Measurements from ENCODE around the gene SLC44A1. TPM values are rescaled to one million over a fixed set of nuclear protein-coding genes. Genes with fewer than 3 reads are reported as not detected.

SLC44A1 gene
- total RNA-seq, 1 donor from 2014 or later: 69.7 TPM

DNA sequence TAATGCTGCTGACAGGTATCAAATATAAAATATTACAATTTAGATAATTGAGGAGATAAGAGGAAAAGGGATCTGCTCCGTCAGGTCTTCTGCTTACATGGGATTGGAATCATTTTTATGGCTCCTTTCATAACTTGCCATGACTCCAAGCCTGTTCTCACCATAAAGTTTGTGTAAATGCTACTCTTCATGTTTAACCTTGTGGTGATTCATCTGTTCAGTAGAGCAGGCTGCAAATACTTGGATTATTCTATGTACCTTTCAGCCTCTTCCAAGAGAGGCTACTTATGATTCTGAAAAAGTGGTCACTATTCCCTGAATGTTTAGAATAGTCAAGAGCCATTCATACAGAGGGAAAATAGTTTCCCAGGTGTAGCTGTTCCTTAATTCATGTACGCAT, 66.9 kb downstream of the SLC44A1 start:
- peaks cover 2% of the 10 kb centered on the region for H3K27me3 Mint-ChIP-seq (ENCODE audit: unreplicated experiment)
- H3K27ac Mint-ChIP-seq (ENCODE audit: unreplicated experiment): no peak overlapping the region
- no peak overlapping the region for H3K4me3 Mint-ChIP-seq (ENCODE audit: unreplicated experiment)
- peaks cover 42% of the 10 kb centered on the region for H3K4me1 Mint-ChIP-seq (ENCODE audit: unreplicated experiment)
- TF ChIP-seq, protein P1, sequence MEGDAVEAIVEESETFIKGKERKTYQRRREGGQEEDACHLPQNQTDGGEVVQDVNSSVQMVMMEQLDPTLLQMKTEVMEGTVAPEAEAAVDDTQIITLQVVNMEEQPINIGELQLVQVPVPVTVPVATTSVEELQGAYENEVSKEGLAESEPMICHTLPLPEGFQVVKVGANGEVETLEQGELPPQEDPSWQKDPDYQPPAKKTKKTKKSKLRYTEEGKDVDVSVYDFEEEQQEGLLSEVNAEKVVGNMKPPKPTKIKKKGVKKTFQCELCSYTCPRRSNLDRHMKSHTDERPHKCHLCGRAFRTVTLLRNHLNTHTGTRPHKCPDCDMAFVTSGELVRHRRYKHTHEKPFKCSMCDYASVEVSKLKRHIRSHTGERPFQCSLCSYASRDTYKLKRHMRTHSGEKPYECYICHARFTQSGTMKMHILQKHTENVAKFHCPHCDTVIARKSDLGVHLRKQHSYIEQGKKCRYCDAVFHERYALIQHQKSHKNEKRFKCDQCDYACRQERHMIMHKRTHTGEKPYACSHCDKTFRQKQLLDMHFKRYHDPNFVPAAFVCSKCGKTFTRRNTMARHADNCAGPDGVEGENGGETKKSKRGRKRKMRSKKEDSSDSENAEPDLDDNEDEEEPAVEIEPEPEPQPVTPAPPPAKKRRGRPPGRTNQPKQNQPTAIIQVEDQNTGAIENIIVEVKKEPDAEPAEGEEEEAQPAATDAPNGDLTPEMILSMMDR (IDR thresholded peaks at IDR 0.05; ENCODE audit: unreplicated experiment): no peak
- peaks cover 8% of the 10 kb centered on the region for H3K36me3 Mint-ChIP-seq (ENCODE audit: low read depth, unreplicated experiment)
- H3K9me3 Mint-ChIP-seq (ENCODE audit: unreplicated experiment): no peaks in the 10 kb centered on the region
- no peak for DNase-seq (ENCODE audit: low spot score)

DNA sequence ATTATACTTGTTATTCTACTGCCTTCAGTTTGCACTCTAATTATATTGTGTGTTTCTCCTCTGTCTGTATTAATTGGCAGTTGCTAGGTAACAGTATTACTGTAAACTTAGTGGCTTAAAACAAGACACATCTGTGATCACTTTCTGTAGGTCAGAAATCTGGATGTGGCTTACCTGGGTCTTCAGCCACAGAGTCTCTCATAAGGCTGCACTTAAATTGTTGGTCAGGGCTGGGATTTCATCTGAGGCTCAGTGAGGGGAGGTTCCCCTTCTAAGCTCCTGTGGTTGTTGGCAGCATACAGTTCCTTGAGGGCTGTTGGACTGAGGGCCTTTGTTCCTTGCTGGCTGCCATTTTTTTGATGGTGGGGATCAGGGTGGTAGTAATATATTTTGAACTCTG, 68.8 kb downstream of the SLC44A1 start:
- Mint-ChIP-seq H3K4me1 (ENCODE audit: unreplicated experiment) (peaks cover 33% of the 10 kb centered on the region), H3K36me3 (ENCODE audit: low read depth, unreplicated experiment) (peaks cover 11% of the 10 kb centered on the region), H3K4me3 (ENCODE audit: unreplicated experiment) (no peak overlapping the region), H3K9me3 (ENCODE audit: unreplicated experiment) (no peaks in the 10 kb centered on the region), H3K27me3 (ENCODE audit: unreplicated experiment) (peaks cover 5% of the 10 kb centered on the region), H3K27ac (ENCODE audit: unreplicated experiment) (no peak overlapping the region)
- TF ChIP-seq, protein P1 (IDR thresholded peaks at IDR 0.05; ENCODE audit: unreplicated experiment): no peak
- no peak for DNase-seq (ENCODE audit: low spot score)

DNA sequence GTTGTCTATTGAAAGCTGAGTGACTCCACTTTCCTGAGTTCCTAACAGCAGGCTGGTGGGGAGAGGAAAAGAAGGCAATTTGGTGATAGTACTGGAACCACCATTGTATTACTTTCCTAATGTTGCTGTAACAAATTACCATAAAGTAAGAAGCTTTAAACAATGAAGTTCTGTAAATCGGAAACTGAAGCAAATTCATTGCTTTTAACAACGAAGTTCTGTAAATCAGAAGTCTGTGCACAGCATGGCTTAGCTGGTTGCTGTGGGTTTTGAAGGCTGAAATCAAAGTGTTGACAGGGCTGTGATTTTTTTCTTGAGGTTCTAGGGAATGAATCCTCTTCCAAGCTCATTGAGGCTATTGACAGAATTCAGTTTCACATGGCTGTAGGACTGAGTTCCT, 72.3 kb downstream of the SLC44A1 start:
- Mint-ChIP-seq H3K4me3 (ENCODE audit: unreplicated experiment) (no peak overlapping the region), H3K4me1 (ENCODE audit: unreplicated experiment) (peaks cover 13% of the 10 kb centered on the region), H3K27me3 (ENCODE audit: unreplicated experiment) (peaks cover 5% of the 10 kb centered on the region), H3K27ac (ENCODE audit: unreplicated experiment) (no peak overlapping the region), H3K9me3 (ENCODE audit: unreplicated experiment) (no peaks in the 10 kb centered on the region), H3K36me3 (ENCODE audit: low read depth, unreplicated experiment) (peaks cover 11% of the 10 kb centered on the region)
- no peak for DNase-seq (ENCODE audit: low spot score)
- TF ChIP-seq, protein P1 (IDR thresholded peaks at IDR 0.05; ENCODE audit: unreplicated experiment): no peak

DNA sequence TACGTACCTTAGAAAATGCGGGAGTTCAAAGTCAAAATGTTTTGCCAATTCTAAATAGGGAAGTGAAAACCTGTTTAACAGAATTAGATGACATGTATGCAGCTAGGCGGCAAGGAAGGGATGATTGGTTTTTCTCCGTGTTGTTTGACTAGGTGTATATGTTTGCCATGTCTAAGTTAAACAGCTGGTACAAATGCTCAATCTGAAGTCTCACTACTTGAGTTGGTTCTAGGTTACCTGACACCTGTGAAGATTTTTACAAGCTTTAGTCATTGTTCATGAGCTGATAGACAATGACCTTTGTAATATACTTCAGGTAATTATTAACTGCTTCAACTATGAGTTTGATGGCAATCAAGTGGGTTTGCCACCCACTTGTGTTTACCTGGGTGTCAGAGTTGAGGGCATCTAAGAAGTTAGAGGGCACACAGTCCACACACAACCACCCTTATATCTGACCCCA, 74.3 kb downstream of the SLC44A1 start:
- Mint-ChIP-seq H3K4me3 (ENCODE audit: unreplicated experiment) (no peak overlapping the region), H3K4me1 (ENCODE audit: unreplicated experiment) (peaks cover 3% of the 10 kb centered on the region), H3K27me3 (ENCODE audit: unreplicated experiment) (peaks cover 8% of the 10 kb centered on the region), H3K27ac (ENCODE audit: unreplicated experiment) (no peak overlapping the region), H3K36me3 (ENCODE audit: low read depth, unreplicated experiment) (peaks cover 11% of the 10 kb centered on the region), H3K9me3 (ENCODE audit: unreplicated experiment) (no peaks in the 10 kb centered on the region)
- TF ChIP-seq, protein P1 (IDR thresholded peaks at IDR 0.05; ENCODE audit: unreplicated experiment): no peak
- DNase-seq (ENCODE audit: low spot score): no peak

DNA sequence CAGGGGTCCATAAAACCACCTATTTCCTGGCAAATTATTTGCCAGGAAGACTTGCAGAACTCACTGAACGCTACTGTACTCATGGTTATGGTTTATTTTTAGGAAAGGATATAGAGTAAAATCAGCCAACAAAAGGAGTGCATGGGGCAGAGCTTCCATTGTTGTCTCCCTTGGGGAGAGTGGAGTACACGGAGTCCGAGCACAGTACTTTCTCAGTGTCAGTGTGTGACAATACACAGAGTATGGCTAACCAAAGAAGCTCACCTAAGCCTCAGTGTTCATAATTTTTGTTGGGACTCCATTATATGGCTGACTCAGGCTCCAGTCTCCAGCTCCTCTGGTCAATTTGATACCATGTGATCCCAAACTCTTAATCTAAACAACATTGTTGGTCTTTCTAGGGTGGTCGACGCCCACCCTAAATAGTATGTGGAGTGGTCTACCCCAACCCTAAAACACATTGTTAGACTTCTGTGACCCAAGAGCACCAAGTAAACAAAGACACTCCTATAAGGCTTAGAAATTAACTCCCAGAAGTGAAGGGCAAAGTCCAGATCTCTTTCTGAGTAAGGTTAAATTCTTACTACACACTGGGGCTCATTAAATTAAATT, 74.9 kb downstream of the SLC44A1 start:
- H3K4me1 Mint-ChIP-seq (ENCODE audit: unreplicated experiment): peaks cover 3% of the 10 kb centered on the region
- DNase-seq (ENCODE audit: low spot score): no peak
- H3K27ac Mint-ChIP-seq (ENCODE audit: unreplicated experiment): no peak overlapping the region
- H3K9me3 Mint-ChIP-seq (ENCODE audit: unreplicated experiment): no peaks in the 10 kb centered on the region
- peaks cover 7% of the 10 kb centered on the region for H3K36me3 Mint-ChIP-seq (ENCODE audit: low read depth, unreplicated experiment)
- peaks cover 8% of the 10 kb centered on the region for H3K27me3 Mint-ChIP-seq (ENCODE audit: unreplicated experiment)
- TF ChIP-seq, protein P1 (IDR thresholded peaks at IDR 0.05; ENCODE audit: unreplicated experiment): no peak
- no peak overlapping the region for H3K4me3 Mint-ChIP-seq (ENCODE audit: unreplicated experiment)

Measured in endothelial cell (in vitro differentiated cells).